UCSD-AML1 (cell line): ENCODE measurements around the gene SDHA.
"Not testable (repeated sequence)": the region's sequence is repeated elsewhere in the genome, so short reads cannot be mapped to it uniquely, and the experiment has no call there.

Source experiments
- DNase-seq: peaks from one replicate; lab custom pipeline; 2025; ENCODE audit not compliant: unreplicated experiment; lab: John Stamatoyannopoulos, UW

SDHA gene

DNA sequence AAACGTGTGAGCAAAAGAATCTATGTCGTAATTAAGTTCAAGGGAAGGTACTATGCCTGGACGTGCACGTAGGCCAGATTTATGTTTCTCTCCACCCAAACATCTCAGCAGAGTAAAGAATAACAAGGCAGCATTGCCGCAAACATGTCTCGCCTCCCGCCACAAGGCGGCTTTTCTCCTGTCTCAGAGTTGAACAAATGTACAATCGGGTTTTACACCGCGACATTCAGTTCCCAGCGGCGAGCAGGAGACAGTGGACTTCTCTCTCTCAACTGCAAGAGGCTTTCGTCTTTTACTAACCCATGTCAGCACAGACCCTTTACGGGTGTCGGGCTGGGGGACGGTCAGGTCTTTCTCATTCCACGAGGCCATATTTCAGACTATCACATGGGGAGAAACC lies 21.1 kb upstream of the SDHA start:
- DNase-seq = not testable (repeated sequence)

DNA sequence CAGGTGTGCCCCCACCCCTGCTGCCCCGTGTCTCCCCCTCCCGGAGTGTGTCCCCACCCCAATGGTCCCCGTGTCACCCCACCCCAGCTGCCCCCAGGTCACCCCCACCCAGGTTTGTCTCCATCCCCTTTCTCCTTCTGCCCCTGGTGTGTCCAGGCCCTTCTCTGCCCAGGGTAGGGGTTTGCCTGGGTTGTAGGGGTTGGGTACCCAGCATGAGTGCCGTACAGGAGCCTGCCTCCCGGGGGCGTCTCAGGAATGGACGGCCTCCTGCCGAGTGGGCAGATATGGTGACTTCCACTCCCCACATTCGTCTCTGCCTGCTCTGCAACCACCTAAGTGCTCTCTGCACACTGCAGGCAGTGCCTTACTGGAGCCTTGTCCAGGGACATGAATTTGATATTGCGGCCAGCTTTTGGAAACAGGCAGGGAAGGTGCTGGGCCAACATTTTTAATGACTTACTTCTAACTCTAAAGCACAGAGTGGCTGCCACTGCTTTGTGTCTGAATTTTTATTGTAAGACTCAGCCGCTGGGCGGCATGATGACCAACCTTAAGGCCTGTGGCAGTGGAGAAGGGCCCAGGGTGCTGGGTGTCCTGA lies 20.1 kb upstream of the SDHA start:
- no peak for DNase-seq

DNA sequence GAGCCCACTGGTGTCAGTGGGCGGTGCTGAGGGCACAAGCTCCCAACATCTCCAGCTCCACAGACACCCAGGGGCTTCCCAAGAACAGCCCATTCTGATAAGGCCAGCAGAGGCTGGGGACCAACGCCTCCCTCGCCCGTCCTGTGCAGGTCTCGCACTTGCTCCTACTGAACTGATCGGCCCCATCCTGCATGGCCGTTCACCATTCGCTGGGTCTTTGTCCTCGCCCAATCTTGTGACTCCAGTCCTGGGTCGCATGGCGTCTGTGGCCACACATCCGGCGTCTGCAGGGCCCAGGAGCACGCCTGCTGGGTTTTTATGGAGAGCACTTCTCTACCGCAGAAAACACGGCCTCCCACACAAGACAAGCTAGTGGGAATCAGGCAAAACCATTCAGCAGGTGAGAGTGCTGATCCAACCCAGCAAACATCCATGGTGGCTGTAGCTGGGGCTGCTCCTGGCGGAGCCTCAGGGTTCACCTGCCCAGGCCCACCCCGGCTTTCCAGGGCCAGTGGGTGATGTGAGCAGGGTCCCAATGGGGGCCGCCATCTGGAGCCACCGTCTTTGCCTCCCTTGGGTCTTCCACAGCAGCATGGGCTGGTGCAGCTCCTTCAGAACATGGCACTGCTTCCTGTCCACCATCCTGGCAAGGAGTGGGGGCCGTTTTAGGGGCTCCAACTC lies 19.5 kb upstream of the SDHA start:
- no peak for DNase-seq

GRCh38 chr5:199197-199949 lies 18.7 kb upstream of the SDHA start:
- DNase-seq = no peak

- DNase-seq = no peak
Observed at GRCh38 chr5:199950-200645, 18.0 kb upstream of the SDHA start.

GRCh38 chr5:200985-201384 lies 17.1 kb upstream of the SDHA start:
- DNase-seq = no peak

DNA sequence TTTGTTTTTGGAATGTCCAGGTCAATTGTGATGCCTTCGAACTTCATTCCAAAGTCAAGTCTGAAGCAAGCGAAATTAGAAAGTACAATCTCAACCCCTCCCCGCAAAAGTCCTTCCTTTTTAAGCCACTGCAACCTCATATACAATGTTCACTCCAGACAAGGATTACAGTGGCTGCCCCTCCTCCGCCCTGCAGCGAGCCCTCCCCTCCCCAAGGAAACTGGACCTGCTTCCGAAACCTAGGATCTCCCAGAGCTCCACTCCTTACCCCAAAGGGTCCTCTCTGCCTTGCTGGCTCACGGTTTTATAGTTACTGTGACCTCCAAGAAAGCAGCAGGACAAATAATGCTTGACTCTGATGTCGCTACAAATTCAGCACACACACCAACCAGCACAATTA lies 16.4 kb upstream of the SDHA start:
- DNase-seq = no peak

DNA sequence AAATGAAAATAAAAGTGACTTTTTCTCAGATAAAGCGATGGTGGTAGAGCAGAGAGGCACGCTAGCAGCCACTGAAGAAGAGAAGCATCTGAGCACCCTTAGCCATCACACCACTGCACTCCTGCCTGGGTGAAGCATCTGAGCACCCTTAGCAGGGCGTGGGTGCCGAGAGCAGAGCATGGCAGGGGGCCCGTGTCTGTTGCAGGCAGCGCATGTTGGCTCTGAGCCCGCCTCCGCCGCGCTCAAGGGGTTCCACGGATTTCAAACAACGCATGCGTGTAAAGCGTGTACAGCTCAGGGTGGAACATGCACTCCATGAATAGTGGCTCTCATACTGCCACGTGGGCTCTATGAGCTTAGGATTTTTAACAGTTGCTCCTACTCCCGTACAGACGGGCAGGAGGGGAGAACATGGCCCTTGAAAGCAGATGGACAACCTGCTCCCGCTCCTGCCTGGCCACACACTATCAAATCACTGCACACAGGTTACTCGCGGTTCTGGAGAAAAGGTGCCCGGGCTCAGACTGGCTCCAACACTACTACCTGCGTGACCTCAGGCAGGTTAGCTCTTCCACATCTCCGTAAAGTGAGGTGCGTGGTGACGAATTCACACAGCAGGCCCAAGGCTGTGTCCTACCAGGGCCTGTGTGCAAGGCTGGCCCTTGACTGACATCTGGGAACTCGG lies 14.7 kb upstream of the SDHA start:
- DNase-seq = no peak

DNA sequence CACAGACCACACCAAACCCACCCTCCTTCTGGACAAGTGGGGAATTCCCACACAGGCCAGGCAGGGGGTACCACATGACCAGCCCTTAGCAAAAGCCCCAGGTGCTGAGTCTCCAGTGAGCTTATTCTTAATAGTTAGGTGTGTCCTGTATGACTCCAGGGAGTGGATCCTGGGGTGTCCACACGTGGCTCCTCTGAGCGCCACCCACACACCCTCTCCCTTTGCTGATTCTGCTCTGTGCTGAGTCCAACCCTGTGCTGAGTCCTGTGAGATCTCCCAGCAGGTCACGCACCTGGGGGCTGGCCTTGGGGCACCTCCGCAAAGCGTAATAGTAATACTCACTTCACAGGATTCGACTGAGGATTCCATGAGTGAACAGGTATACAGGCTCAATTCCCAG lies 14.1 kb upstream of the SDHA start:
- no peak for DNase-seq

DNA sequence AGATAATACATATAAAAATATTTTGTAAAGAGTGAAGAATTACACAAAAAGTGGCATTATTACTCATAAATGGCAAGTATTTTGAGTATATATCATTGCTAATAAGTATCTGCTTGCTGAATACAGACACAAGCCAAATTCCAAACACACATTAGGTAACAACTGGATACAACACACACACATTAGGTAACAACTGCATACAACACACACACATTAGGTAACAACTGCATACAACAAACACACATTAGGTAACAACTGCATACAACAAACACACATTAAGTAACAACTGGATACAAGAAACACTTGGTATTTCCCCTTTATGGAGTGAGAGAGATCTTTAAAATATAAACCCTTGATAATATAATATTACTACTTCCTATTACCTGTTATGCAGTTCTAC lies 13.7 kb upstream of the SDHA start:
- DNase-seq = no peak

DNA sequence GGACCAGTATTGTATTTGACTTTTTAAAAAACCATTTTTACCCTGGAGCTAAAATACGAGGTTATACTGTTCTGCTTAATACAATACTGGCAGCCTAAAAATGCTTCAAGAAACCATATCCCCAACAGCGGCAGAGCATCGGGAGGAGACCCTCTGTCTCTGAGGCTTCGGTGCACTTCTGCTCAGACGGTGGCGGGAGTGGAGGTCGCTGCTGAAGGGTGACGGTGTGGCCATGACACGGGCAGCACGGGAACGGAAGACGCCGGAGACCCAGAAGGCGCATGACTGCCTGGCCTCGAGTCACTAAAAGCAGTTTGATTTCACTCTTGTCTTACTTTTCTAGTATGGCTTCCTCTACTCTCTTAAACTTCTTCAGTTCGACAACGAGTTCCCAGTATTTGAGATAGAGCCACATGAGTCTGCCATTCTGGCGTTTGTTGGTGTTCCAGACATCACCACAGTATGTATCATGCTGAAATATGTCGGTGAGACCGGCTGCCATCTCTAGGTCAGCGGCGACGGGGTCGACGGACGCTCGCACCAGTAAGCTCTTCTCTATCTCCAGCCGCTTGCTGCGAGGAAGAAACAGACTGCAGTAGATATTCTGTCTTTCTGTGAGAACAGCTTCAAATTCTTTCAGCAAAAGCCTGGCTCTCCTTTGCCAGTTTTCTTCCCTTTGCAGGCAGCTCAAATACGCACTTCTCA lies 13.0 kb upstream of the SDHA start:
- no peak for DNase-seq

- no peak for DNase-seq
Observed at GRCh38 chr5:206406-206805, 11.7 kb upstream of the SDHA start.

DNA sequence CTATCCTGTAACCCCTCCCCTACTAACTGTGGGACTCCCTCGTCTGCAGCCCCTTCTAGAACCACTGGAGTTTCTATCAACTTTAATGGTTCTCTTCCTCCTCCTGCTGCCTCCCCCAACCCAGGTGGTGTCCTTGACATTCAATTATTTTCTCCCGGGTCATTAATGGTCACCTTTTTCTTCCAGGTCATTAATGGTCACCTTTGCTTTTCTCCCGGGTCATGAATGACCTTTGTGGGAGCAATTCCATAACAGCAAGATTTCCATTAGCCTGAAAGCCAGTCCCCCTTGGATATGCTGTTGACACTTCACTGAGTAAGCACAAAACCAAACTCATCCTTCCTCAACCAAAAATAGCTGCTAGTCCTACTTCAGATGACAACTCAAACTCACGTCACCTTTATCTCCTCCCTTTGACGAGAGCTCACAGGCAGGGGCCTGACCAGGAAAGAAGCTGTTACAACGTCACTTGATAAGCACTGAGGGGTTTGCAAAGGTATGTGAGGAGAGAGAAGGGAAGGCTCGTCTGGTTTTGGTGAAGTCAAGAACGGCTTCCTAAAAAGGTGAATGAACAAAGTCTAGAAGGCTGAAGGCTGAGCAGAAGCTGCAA lies 11.1 kb upstream of the SDHA start:
- no peak for DNase-seq

GRCh38 chr5:207599-207998 lies 10.5 kb upstream of the SDHA start:
- no peak for DNase-seq

DNA sequence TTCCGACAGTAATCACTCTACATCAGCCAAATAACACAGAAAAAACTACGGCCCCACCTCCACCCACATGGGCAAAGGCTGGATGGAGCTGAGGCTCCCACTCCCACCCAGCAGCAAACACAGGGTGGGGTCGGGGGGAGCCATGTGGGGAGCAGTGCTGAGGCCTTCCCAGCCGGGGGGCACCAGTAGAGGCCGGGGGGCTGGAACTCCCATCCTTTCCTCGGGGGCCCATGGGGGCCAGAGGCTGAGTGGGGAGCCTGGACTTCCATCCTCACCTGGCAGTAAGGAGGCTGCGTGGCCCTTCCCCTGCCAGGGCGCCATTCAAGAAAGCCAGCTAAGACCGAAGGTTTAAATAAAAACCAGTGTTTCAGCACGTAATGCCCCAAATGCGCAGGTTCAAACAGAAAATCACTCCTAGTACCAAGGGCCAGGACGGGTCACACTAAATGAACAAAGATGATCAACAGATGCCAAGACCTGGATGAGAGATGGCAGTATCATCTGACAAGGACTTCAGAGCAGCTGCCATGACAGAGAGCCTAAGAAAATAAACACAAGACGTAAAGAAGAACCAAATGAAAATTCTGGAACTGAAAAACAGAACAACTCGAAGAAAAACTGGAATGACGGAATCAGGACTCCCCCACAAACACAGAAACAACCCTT lies 9.5 kb upstream of the SDHA start:
- DNase-seq = no peak

GRCh38 chr5:213803-214395 lies 4.2 kb upstream of the SDHA start:
- DNase-seq = no peak

DNA sequence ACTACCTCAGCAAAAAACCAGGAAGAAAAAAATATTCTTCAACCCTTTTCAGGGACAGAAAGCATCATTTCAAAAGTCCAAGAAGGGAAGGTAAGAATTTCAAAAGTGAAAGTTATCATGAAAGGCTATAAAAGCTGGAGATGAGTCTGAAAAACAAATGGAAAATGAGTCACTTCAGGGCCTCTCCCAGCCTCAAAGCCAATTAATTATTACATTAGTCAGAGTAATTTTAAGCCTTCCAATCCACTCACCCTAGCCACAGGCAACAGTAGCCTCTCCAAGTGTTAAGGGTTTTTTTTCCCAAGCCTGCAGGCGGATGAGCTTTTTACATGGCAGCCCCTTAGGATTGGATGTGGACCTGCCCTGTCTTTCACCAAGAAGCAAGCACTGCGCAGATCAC lies 2.9 kb upstream of the SDHA start:
- not testable (repeated sequence) for DNase-seq

GRCh38 chr5:216076-216475 lies 2.0 kb upstream of the SDHA start:
- DNase-seq = not testable (repeated sequence)
